ENCODE results near the gene PARP9. TPM values are rescaled to one million over a fixed set of nuclear protein-coding genes. Genes with fewer than 3 reads are reported as not detected.
"Not testable (repeated sequence)": the region's sequence is repeated elsewhere in the genome, so short reads cannot be mapped to it uniquely, and the experiment has no call there.

PARP9 gene
- total RNA-seq, 2 experiments from 2014 or later, result 107 to 114 TPM

DNA sequence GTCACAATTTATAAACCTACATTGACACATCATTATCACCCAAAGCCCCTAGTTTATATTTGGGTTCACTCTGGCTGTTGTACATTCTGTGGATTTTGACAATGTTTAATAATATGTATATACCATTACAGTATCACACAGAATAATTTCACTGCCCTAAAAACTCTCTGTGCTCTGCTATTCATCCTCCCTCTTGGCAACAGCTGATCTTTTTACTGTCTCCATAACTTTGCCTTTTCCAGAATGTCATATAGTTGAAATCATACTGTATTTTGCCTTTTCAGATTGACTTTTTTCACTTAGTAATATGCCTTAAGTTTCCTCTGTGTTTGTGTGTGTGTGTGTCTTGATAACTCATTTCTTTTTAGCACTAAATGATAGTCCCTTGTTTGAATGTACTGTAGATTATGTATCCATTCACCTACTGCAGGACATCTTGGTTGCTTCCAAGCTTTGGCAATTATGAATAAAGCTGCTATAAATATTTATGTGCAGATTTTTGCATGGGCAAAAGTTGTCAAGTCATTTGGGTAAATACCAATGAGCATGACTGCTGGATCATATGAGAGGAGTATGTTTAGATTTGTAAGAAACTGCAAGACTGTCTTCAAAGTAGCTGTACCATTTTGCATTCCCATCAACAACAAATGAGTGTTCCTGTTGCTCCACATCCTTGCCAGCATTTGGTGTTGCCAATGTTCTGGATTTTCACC is 22.8 kb upstream of the PARP9 start:
- Mint-ChIP-seq H3K4me3 (peak overlapping the region; percentile 3), H3K4me1 (peaks cover 17% of the 10 kb centered on the region), H3K36me3 (peaks cover 67% of the 10 kb centered on the region), H3K27me3 (no peaks in the 10 kb centered on the region), H3K27ac (peak overlapping the region; percentile 49), H3K9me3 (peaks cover 15% of the 10 kb centered on the region)
- ATAC-seq (ENCODE audit: low read depth), result peak; percentile 33
- POLR2A ChIA-PET, result no interaction called here
- DNase-seq, result no peak

DNA sequence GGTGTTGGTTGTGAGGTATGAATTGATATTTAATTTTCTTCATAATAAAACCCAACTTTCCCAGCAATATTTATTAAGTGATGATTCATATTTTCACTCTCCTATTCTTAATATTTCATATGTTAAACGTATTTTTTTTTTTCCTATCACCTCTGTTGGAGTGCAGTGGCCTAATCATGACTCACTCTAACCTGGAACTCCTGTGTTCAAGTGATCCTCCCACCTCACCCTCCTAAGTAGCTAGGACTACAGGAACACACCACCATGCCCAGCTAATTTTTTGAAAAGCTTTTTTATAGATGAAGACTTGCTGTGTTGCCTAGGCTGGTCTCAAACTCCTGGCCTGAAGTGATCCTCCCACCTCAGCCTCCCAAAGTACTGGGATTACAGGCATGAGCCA is 22.0 kb upstream of the PARP9 start:
- DNase-seq, result no peak
- no peak for ATAC-seq (ENCODE audit: low read depth)
- no peak overlapping the region for H3K27ac Mint-ChIP-seq
- H3K4me3 Mint-ChIP-seq, result no peak overlapping the region
- peaks cover 68% of the 10 kb centered on the region for H3K36me3 Mint-ChIP-seq
- H3K4me1 Mint-ChIP-seq, result peaks cover 18% of the 10 kb centered on the region
- H3K9me3 Mint-ChIP-seq, result peaks cover 20% of the 10 kb centered on the region
- POLR2A ChIA-PET, result no interaction called here
- H3K27me3 Mint-ChIP-seq, result no peaks in the 10 kb centered on the region

DNA sequence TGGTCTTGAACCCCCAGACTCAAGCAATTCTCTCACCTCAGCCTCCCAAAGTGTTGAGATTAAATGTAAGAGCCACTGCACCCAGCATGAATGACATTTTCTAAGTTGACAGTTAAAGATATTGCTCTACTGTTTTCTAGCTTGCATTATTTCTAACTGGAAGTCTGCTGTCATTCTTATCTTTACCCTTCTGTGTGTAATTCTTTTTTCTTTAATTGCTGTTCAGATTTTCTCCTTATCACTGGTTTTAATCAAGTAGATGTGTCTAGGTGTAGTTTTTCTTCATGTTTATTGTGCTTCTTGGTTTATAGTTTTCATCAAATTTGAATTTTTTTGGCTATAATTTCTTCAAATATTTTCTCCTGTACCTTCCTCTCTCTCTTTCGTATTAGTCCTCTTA is 18.3 kb upstream of the PARP9 start:
- ATAC-seq (ENCODE audit: low read depth) (no peak), DNase-seq (no peak)
- Mint-ChIP-seq H3K27ac (no peak overlapping the region), H3K9me3 (peaks cover 20% of the 10 kb centered on the region), H3K36me3 (peaks cover 62% of the 10 kb centered on the region), H3K4me1 (peaks cover 32% of the 10 kb centered on the region), H3K4me3 (no peak overlapping the region), H3K27me3 (no peaks in the 10 kb centered on the region)
- POLR2A ChIA-PET, result interaction anchor here (1.0 kb wide), 1 partner anchor 18 kb away, joined by 3 read pairs; the partner anchor contains the start of genes DTX3L and PARP9

DNA sequence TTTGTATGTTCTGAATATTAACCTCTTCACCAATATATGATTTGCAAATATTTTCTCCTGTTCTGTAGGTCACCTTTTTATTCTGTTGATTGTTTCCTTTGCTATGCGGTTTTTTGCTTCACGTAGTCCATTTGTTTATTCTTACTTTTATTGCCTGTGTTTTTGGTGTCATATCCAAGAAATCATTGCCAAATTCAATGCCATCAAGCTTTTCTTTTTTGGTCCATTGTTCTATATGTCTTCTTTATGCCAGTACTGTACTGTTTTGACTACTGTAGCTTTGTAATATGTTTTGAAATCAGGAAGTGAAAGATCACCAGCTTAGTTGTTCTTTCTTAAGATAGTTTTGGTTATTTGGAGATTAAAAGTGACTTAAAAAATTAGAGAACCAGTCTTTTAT is 17.5 kb upstream of the PARP9 start:
- Mint-ChIP-seq H3K36me3 (peaks cover 58% of the 10 kb centered on the region), H3K27ac (no peak overlapping the region), H3K4me1 (peaks cover 29% of the 10 kb centered on the region), H3K4me3 (no peak overlapping the region), H3K9me3 (peaks cover 20% of the 10 kb centered on the region), H3K27me3 (no peaks in the 10 kb centered on the region)
- DNase-seq, result no peak
- POLR2A ChIA-PET, result interaction anchor here (1.0 kb wide), 1 partner anchor 17 kb away, joined by 3 read pairs; the partner anchor contains the start of genes DTX3L and PARP9
- ATAC-seq (ENCODE audit: low read depth), result no peak

DNA sequence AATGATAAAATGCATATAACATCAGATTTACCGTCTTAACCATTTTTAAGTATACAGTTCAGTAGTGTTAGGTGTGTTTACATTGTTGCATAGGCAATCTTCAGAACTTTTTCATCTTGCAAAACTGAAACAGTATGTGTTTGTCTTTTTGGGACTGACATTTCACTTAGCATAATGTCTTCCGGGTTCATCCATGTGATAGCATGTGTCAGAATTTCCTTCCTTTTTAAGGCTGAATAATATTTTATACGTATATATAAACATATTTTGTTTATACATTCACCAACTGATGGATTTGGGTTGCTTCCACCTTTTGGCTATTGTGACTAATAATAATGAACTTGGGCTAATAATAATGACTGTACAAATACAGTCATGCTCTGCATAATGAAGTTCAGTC is 16.4 kb upstream of the PARP9 start:
- Mint-ChIP-seq H3K36me3 (peaks cover 51% of the 10 kb centered on the region), H3K4me3 (no peak overlapping the region), H3K4me1 (peaks cover 32% of the 10 kb centered on the region), H3K27ac (no peak overlapping the region), H3K27me3 (no peaks in the 10 kb centered on the region), H3K9me3 (peaks cover 18% of the 10 kb centered on the region)
- DNase-seq (no peak), ATAC-seq (ENCODE audit: low read depth) (no peak)
- POLR2A ChIA-PET, result interaction anchor here (1.6 to 5.0 kb wide), 2 partner anchors 12 to 15 kb away, joined by 3 to 56 read pairs; partner anchors contain the start of genes DTX3L and PARP9

DNA sequence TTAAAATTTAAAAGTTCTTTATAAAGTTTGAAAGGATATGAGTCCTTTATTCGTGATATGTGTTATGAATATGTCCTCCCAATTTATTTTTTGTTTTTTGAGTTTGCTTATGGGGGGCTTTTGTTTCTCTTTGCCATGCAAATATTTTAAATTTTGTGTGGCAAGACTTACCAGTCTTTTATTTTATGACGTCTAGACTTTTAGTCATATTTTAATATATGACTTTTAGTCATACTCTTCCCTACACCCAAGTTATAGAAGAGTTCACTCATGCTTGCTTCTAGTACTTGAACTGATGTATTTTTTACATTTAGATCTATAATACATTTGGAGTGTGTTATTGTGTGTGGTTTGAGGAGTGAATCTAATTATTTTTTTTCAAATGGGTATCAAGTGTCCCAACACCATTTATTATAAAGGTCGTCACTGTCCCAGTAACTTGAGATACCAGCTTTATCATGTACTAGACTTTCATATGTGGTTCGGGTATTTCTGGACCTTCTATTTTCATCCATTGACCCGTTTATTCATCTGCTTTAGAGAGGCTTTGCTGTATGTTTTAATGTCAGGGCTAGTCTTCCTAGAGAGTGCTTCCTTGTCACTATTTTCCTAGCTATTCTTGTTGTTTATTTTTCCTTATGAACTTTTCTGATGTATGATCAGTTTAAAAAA is 14.1 kb upstream of the PARP9 start:
- ATAC-seq (ENCODE audit: low read depth) (no peak), DNase-seq (no peak)
- Mint-ChIP-seq H3K27ac (peak overlapping the region; percentile 100), H3K27me3 (no peaks in the 10 kb centered on the region), H3K9me3 (peaks cover 12% of the 10 kb centered on the region), H3K36me3 (peaks cover 38% of the 10 kb centered on the region), H3K4me3 (peak overlapping the region; percentile 100), H3K4me1 (peaks cover 40% of the 10 kb centered on the region)
- POLR2A ChIA-PET, result interaction anchor here (0.6 to 5.0 kb wide), 5 partner anchors 10 to 102 kb away, joined by 3 to 56 read pairs (median 4); partner anchors contain the start of genes DTX3L, PARP14 and PARP9

DNA sequence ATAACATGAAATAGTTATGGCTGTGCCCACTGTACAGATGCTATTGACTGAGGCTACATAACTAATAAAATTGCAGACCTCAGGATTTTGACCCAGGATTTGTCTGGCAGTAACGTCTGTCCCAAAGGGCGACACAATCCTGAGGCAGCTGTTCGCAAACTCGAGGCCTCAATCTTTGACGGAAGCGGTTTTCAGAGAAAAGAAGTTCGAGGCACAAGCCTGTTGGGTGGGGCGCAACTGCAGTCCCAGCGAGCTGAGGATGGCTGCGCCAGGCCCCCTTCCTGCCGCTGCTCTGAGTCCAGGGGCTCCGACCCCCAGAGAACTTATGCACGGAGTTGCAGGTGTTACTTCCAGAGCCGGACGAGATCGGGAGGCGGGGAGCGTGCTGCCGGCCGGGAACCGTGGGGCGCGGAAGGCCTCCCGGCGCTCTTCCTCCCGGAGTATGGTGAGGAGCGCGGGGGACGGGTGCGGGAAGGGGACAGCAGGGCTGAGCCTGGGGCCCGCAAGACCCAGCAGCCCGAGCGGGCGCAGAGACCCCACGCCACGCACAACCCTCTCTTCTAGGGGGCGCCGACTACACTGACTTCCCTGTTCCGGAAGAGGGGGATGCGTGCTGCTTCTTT is 13.4 kb upstream of the PARP9 start, which contains the start of gene PARP15:
Gene PARP15 (plus strand): TSS at position 242 of the 623 bp plus-strand sequence. CDS start 18 bp downstream, at position 260.
- Mint-ChIP-seq H3K27ac (peak within 1 kb of the TSS; percentile 100), H3K4me1 (peaks cover 45% of the 10 kb centered on the region), H3K27me3 (no peaks in the 10 kb centered on the region), H3K36me3 (peaks cover 36% of the 10 kb centered on the region), H3K9me3 (peaks cover 11% of the 10 kb centered on the region), H3K4me3 (peak within 1 kb of the TSS; percentile 100)
- peak; percentile 64 for DNase-seq
- POLR2A ChIA-PET, result interaction anchor here (0.5 to 5.0 kb wide), 9 partner anchors 9 to 161 kb away, joined by 3 to 56 read pairs (median 3); partner anchors contain the start of genes DTX3L, PARP14 and PARP9
- ATAC-seq (ENCODE audit: low read depth), result peak; percentile 72

DNA sequence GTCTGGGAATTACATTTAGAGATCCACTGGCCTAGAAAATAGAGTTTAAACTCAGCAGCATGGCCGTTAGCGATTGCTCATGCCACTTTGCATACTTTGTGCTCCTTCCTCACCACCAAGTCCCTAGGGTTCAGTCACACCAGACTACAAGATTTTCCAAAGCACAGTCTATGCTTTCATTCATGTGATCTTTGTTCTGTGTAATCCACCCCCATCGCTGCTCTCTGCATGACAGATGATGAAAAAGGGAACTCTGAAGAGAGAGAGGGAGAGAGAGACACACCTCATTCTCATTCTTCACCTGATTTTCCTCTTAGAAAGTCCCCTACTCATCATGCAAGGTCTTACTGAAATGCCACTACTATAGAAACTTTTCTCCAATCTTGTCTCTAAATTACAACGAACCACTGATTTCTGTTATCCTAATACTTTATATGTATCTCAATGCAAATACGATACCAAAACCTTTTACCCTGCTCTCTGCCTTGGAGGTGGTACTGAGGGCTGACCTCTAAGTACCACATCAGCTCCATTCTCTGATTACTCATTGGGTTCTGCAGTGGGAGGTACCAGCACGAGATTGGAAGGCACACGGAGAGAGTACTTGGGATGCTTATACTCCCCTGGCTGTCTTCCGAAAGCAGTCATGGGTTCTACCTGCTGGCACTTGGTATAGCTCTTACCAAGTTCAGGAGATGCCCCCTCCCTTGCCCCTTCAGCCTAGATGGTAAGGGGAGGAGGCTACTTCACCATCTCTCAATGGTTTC is 12.3 kb upstream of the PARP9 start:
- no peaks in the 10 kb centered on the region for H3K27me3 Mint-ChIP-seq
- H3K27ac Mint-ChIP-seq, result peak overlapping the region; percentile 28
- peaks cover 31% of the 10 kb centered on the region for H3K36me3 Mint-ChIP-seq
- DNase-seq (no peak), ATAC-seq (ENCODE audit: low read depth) (peak; percentile 12)
- POLR2A ChIA-PET, result interaction anchor here (1.0 to 5.0 kb wide), 5 partner anchors 11 to 159 kb away, joined by 3 to 56 read pairs (median 5); partner anchors contain the start of genes DTX3L, PARP14 and PARP9
- peaks cover 3% of the 10 kb centered on the region for H3K9me3 Mint-ChIP-seq
- peaks cover 47% of the 10 kb centered on the region for H3K4me1 Mint-ChIP-seq
- H3K4me3 Mint-ChIP-seq, result peak overlapping the region; percentile 9

DNA sequence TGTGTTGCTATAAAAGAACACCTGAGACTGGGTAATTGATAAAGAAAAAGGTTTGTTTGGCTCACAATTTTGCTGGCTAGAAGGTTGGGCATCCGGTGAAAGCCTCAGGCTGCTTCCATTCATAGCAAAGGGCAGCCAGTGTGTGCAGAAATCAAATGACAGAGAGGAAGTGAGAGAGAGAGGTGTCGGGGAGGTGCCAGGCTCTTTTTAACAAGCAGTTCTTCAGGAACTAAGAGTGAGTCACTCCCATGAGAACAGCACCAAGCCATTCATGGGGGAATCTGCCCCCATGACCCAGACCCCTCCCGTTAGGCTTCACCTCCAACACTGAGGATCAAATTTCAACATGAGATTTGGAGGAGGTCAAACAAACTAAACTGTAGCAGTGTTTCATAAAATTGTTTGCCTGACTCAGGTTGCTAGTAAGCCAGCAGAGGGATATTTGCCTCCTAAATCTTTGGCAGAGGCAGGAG is 8.9 kb upstream of the PARP9 start:
- POLR2A ChIA-PET, result interaction anchor here (1.0 kb wide), 1 partner anchor 11 kb away, joined by 4 read pairs; no protein-coding TSS in a partner anchor
- Mint-ChIP-seq H3K27ac (peak overlapping the region; percentile 82), H3K9me3 (no peaks in the 10 kb centered on the region), H3K27me3 (no peaks in the 10 kb centered on the region), H3K4me3 (peak overlapping the region; percentile 18), H3K4me1 (peaks cover 54% of the 10 kb centered on the region), H3K36me3 (peaks cover 52% of the 10 kb centered on the region)
- DNase-seq (no peak), ATAC-seq (ENCODE audit: low read depth) (peak; percentile 57)

DNA sequence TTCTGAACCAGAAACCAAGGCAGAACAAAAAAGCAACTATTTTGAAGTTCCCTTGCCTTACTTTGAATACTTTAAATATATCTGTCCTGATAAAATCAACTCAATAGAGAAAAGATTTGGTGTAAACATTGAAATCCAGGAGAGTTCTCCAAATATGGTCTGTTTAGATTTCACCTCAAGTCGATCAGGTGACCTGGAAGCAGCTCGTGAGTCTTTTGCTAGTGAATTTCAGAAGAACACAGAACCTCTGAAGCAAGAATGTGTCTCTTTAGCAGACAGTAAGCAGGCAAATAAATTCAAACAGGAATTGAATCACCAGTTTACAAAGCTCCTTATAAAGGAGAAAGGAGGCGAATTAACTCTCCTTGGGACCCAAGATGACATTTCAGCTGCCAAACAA is 4.7 kb upstream of the PARP9 start:
- peak overlapping the region; percentile 44 for H3K4me3 Mint-ChIP-seq

DNA sequence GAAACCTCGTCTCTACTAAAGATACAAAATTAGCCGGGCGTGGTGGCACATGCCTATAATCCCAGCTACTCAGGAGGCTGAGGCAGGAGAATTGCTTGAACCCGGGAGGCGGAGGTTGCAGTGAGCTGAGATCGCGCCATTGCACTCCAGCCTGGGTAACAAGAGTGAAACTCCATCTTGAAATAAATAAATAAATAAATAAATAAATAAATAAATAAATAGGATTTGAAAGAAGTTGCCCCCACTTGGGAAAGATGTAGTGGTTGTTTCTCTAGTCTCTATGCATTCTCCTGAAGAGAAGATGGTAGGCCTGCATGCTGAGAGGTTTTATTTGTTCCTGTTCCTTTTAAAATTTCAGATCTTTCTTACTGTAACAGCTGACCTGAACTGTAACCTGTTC is 4.0 kb upstream of the PARP9 start:
- POLR2A ChIA-PET, result interaction anchor here (0.6 to 1.3 kb wide), 2 partner anchors 10 to 110 kb away, joined by 3 to 4 read pairs; partner anchors contain the start of gene PARP15
- ATAC-seq (ENCODE audit: low read depth); H3K27me3 Mint-ChIP-seq; DNase-seq; H3K9me3 Mint-ChIP-seq: not testable (repeated sequence)
- H3K4me3 Mint-ChIP-seq, result peak overlapping the region; percentile 52
- peaks cover 51% of the 10 kb centered on the region for H3K4me1 Mint-ChIP-seq
- H3K36me3 Mint-ChIP-seq, result peaks cover 72% of the 10 kb centered on the region
- peak overlapping the region; percentile 82 for H3K27ac Mint-ChIP-seq

More for the DNA sequence above, 4.7 kb upstream of the PARP9 start:
- peaks cover 70% of the 10 kb centered on the region for H3K36me3 Mint-ChIP-seq
- peaks cover 53% of the 10 kb centered on the region for H3K4me1 Mint-ChIP-seq
- H3K27ac Mint-ChIP-seq, result peak overlapping the region; percentile 82
- H3K9me3 Mint-ChIP-seq, result no peaks in the 10 kb centered on the region
- DNase-seq (no peak), ATAC-seq (ENCODE audit: low read depth) (no peak)
- POLR2A ChIA-PET, result interaction anchor here (0.6 to 1.3 kb wide), 2 partner anchors 9 to 109 kb away, joined by 3 to 4 read pairs; partner anchors contain the start of gene PARP15
- no peaks in the 10 kb centered on the region for H3K27me3 Mint-ChIP-seq

DNA sequence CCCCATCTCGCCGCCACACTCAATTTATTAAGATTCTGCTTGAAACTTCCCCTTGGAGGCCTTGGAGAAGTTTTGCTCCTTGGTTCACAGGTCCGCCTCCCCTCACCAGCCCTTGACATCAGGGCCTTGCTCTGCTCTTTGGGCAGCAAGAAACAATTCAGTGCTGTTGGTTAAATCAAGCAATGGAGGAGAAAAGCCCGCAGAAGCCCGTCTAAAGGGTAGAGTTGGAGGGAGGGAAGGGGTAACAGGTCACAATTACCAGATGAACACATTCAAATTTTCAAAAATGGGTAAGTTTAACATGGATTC is 429 bp downstream of the PARP9 start:
- peak overlapping the region; percentile 100 for H3K27ac Mint-ChIP-seq
- POLR2A ChIA-PET, result interaction anchor here (1.0 to 5.8 kb wide), 13 partner anchors 8 to 171 kb away, joined by 3 to 160 read pairs (median 5); partner anchors contain the start of genes PARP14, PARP15 and WDR5B

More for the DNA sequence above, 429 bp downstream of the PARP9 start:
- Mint-ChIP-seq H3K36me3 (peaks cover 63% of the 10 kb centered on the region), H3K9me3 (no peaks in the 10 kb centered on the region), H3K4me1 (peaks cover 46% of the 10 kb centered on the region), H3K27me3 (no peaks in the 10 kb centered on the region), H3K4me3 (peak overlapping the region; percentile 97)
- ATAC-seq (ENCODE audit: low read depth) (no peak), DNase-seq (peak; percentile 49)

Measured in activated naive CD8-positive, alpha-beta T cell treated with anti-CD3 and anti-CD28 coated beads, Interleukin-2, amount 10 ng/mL, durations not matched to agents 7 days and 5 days (primary cell).